HFF-Myc (cell line): ENCODE measurements around the gene P2RY2.

ENCODE experiments used
- DNase-seq: peaks from one replicate; pipeline ENCODE4 v3.0.0-alpha.2; 2011; ENCODE audit warnings: low read depth; ENCODE audit errors: extremely low read depth
- H3K4me3 ChIP-seq: replicated peaks from 2 replicates; pipeline ENCODE4 v1.5.1; 2011; ENCODE audit warnings: low read depth, mild to moderate bottlenecking, control low read depth, low read length
- TF ChIP-seq, protein P1 (sequence below): IDR thresholded peaks from 2 replicates; pipeline ENCODE4 v1.5.1; 2012; ENCODE audit warnings: mild to moderate bottlenecking, low read depth, low read length, control low read depth; ENCODE audit errors: missing control alignments

Gene P2RY2

DNA sequence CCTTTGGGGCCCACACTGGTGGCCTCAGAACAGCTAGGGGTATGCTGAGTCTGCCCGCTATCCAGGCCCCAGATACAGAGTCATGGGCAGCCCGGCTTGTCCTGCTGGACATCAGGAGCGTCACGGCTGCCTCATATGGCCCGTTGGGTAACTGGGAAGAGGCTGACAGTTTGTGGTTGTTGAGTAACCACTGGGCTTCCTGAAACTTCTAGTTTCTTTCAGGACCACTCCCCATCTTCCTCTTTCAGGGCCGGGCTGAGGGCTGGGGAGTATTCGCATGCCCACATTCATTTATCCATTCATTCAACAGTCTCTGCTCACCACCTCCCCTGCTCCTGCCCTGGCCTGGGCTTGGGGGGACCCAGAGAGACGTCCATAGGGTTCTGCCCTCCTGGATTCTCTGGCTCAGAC, 13.4 kb upstream of the P2RY2 start:
- H3K4me3 ChIP-seq: no peak overlapping the region
- no peak for DNase-seq
- TF ChIP-seq, protein P1, sequence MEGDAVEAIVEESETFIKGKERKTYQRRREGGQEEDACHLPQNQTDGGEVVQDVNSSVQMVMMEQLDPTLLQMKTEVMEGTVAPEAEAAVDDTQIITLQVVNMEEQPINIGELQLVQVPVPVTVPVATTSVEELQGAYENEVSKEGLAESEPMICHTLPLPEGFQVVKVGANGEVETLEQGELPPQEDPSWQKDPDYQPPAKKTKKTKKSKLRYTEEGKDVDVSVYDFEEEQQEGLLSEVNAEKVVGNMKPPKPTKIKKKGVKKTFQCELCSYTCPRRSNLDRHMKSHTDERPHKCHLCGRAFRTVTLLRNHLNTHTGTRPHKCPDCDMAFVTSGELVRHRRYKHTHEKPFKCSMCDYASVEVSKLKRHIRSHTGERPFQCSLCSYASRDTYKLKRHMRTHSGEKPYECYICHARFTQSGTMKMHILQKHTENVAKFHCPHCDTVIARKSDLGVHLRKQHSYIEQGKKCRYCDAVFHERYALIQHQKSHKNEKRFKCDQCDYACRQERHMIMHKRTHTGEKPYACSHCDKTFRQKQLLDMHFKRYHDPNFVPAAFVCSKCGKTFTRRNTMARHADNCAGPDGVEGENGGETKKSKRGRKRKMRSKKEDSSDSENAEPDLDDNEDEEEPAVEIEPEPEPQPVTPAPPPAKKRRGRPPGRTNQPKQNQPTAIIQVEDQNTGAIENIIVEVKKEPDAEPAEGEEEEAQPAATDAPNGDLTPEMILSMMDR: no peak

DNA sequence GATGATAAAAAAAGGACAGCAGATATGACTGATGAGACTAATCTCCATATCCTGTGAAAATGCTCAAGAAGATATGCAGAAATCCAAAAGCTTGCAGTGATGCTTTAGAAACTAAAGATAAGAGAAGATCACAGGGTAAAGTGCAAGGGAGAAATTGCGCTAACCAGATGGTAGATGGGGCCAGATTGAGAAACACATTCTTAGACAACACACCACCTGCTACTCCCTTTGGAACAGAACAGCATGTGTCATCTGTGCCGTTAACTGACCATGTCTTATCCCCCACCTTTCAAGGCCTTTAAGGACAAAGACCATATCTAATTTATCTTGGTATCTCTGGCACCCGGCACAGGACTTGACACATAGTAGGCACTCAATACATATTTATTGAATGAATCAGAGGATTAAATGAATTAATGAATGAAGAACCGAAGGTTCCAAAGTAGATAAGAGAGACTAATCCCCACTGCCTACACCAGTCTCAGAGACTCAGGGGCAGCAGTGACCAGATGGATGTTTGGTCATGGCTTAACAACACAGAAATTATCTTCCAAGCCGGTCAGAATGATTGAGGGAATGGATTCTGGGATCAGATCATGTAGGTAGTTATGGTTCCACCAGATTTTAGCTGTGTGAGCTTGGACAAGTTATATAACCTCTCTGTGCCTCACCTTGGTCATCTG, 12.3 kb upstream of the P2RY2 start:
- TF ChIP-seq, protein P1: no peak
- no peak overlapping the region for H3K4me3 ChIP-seq
- DNase-seq: no peak

DNA sequence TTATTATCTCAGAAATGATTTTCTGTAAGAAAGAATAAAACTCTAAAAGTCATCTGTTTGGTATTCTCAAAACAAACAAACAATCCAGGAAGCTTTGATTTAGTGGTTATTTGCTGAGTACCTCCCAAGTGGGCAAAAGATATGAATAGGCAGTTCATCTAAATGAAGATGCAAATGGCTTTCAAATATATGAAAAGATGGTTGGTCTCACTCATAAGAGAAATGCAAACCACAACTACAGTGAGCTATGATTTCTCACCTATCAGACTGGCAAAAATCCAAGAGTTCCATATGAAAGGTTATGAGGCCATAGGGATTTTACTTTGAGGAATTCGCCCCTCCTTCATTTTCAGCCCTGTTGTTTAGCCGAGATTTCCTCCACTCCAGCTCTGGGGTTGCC, 11.3 kb upstream of the P2RY2 start:
- H3K4me3 ChIP-seq: no peak overlapping the region
- no peak for DNase-seq
- TF ChIP-seq, protein P1: no peak

DNA sequence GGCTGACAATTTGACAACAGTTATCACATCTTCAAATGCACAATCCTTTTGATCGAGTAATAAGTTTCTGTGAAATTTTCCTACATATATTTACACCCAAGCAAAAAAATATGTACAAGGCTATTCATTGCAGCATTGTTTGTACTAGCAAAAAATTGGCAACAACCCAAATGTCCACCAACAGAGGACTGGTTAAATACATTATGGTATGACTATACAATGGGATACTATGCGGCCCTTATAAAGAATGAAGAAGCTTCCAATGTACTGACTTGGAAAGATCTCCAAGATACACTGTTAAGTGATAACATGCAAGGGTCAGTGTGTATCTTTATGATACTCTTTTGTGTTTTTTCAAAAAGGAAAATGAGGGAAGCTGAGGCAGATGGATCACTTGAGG, 8.2 kb upstream of the P2RY2 start:
- TF ChIP-seq, protein P1: no peak
- DNase-seq: no peak
- no peak overlapping the region for H3K4me3 ChIP-seq

DNA sequence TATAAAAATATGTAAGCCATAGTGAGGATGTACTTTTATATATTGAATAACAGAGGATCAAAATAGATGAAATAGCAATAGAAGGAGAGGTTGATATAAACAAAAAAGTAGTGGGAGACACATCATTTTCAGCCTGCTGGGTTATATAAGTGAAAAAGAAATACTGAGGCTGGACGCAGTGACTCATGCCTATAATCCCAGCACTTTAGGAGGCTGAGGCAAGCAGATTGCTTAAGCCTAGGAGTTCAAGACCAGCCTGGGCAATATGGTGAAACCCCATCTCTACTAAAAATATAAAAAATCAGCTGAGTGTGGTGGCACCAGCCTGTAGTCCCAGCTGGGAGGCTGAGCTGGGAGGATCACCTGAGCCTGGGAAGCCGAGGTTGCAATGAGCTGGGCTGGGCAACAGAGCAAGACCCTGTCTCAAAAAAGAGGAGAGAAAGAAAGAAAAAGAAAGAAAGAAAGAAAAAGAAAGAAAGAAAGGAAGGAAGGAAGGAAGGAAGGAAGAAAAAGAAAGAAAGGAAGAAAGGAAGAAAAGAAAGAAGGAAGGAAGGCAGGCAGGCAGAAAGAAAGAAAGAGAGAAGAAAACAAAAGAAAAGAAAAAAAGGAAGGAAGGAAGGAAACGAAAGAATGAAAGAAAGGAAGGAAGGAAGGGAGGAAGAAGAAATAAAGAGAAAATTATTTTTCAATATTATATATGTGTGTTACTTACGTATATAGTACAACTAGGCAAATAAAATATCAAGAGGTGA, 7.0 kb upstream of the P2RY2 start:
- TF ChIP-seq, protein P1: no peak
- no peak for DNase-seq
- no peak overlapping the region for H3K4me3 ChIP-seq

DNA sequence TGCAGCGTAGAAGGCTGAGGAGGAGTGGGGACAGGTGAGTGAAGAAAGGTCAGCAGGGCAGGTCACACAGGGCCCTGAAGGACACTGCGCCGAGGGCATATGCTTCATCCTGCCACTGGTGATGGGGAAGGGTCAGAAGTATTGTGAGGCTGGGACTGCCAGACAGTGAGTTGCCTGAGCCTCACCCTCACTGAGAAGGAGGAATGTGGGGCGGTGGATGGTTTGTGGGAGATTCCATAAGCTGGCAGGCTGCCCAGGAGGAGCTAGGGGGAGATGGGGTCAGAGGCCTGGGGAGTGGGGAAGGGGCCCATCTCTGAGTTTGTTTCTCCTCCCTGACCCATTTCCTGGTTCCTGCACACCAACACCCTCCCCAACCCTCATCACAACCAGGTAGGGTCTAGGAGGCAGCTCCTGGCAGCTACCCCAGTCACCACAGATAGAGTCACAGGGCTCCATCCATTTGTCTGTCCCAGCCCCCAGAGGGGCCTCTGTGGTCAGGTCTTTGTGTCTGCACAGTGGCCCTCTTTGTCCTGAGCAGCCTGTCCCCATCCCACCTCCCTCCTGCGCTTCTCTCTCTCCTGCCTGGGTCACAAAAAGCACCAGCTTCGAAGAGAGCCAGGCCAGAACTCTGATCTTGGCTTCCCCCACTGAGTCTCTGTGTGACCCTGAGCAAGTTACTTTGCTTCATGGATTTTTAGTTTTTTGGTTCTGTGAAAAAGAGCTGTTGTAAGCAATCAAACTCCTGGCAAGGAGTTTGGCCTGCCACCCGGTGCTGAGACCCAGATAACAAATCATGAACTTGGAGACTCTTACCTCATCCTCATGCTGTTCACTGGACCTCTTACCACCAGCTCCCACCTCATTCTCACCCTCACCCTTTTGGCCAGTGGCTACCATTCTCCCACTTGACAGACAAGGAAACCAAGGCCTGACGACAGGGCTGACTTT, 4.6 kb upstream of the P2RY2 start:
- no peak for DNase-seq
- TF ChIP-seq, protein P1: no peak
- H3K4me3 ChIP-seq: no peak overlapping the region
